Subcutaneous adipose tissue (tissue), 4 donors: ENCODE results near the gene TTC28. TPM values are rescaled to one million over a fixed set of nuclear protein-coding genes. Genes with fewer than 3 reads are reported as not detected.

Experiments used
- total RNA-seq, 4 donors: library from RNA; depleted of rRNA; stranded (reverse); fragments of >200 nt; gene quantifications; one replicate each; pipeline ENCODE4 v1.1.0, GENCODE V29; 2016
- TF ChIP-seq, protein P1 (sequence below): fragments of 450-650 bp; IDR thresholded peaks from one replicate; pipeline ENCODE4 v1.5.1; 2016; ENCODE audit warnings: low read depth, mild to moderate bottlenecking, control low read depth, antibody characterized with exemption, moderate library complexity

TTC28 gene
- total RNA-seq, 4 donors from 2014 or later: 42.6 to 71.6 (median 43.4) TPM

DNA sequence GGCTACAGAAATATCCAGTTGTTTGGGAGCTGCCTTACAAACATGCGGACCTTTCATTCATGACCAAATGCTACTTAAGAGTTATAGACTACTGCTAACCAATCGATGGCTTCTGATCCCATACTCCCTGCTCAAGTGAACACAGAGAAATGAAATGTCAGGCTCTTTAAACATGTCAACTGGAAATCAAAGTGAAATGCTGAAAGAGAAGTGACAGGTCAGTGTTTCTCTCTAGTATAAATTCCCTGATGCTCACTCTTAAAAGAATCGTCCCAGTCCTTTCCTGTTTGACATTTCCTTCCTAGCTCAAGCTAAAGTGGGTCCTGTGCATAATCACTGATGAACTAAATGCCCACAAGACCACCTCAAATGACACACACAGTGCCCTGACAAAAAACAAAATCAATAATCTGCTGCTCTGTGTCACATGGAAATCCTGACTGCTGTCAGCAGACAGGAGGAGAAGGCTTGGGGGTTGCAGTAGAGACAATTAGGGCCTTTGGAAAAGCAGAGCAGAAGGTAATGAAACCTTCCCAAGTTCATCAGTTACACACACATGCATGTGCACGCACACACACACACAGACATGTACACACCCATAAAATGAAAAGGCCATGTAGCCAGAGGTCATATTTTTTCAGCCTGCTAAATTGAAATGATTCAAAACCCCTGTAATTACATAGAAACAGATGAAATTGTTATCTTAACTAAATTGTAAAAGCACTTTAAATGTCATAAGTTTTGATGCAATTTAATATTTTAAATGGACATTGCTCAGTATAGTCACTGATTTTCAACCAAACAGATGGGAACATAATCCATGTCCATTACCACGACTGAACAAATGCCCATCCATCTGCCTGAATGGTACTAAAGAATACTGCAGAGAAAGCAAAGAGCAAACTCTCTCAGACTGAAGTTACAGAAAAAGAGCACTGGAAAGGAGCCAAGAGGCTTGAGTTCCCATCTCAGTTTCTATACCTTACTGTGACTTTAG lies 330.7 kb downstream of the TTC28 start:
- TF ChIP-seq, protein P1, sequence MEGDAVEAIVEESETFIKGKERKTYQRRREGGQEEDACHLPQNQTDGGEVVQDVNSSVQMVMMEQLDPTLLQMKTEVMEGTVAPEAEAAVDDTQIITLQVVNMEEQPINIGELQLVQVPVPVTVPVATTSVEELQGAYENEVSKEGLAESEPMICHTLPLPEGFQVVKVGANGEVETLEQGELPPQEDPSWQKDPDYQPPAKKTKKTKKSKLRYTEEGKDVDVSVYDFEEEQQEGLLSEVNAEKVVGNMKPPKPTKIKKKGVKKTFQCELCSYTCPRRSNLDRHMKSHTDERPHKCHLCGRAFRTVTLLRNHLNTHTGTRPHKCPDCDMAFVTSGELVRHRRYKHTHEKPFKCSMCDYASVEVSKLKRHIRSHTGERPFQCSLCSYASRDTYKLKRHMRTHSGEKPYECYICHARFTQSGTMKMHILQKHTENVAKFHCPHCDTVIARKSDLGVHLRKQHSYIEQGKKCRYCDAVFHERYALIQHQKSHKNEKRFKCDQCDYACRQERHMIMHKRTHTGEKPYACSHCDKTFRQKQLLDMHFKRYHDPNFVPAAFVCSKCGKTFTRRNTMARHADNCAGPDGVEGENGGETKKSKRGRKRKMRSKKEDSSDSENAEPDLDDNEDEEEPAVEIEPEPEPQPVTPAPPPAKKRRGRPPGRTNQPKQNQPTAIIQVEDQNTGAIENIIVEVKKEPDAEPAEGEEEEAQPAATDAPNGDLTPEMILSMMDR: no peak

DNA sequence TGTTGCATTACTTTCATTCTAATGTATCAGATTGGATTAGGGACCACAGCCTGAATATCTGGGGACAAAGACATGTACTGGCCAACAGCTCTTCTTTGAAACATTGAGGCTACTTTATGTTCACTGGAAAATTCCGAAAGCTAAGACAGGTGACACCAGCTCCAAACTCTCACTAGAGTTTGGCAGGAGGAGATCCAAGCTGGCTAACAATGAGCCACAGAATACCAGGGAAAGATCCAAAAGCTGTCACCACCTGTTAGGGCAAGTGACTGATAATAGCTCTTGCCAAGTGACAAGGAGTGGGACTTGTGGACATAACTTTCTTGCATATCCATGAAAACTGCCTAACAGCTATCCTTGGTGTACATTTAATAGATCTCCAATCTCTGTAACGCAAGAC lies 333.3 kb downstream of the TTC28 start:
- TF ChIP-seq, protein P1: no peak

- TF ChIP-seq, protein P1: no peak
Measured at GRCh38 chr22:28344918-28345703, 334.5 kb downstream of the TTC28 start.

- TF ChIP-seq, protein P1: no peak
Measured at GRCh38 chr22:28341001-28341400, 338.6 kb downstream of the TTC28 start.

GRCh38 chr22:28333088-28333487 lies 346.6 kb downstream of the TTC28 start:
- TF ChIP-seq, protein P1: no peak

GRCh38 chr22:28332410-28332809 lies 347.2 kb downstream of the TTC28 start:
- TF ChIP-seq, protein P1: no peak

DNA sequence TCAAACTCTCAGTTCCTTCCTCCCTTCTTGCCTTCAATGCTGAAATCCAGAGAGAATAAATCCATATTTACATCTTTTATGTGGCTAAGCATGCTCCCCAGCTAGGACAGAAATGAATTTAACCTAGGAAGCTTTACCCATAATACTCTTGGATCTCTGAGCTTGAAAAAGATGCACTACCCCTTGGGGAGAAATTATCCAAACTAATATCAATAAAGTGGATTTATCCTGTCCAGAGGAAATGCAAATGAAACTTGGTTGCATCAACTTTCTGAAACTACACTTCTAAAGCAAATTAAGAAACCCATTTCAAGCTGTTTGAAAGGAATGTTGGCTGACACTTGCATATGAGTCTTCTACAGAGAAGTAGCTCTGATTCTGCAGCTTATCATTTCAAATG lies 347.9 kb downstream of the TTC28 start:
- TF ChIP-seq, protein P1: no peak
